Eye (tissue), 1 donor: Measurements from ENCODE around the gene RFPL1.

Experiments used
- DNase-seq: peaks from one replicate; pipeline ENCODE4 v3.0.0-alpha.2; 2015

The RFPL1 gene

GRCh38 chr22:29443861-29444792 is 5.7 kb downstream of the RFPL1 start:
- DNase-seq, result no peak

- DNase-seq, result no peak
Observed at GRCh38 chr22:29445508-29445907, 7.1 kb downstream of the RFPL1 start.

GRCh38 chr22:29447906-29448305 is 9.5 kb downstream of the RFPL1 start:
- DNase-seq, result no peak

GRCh38 chr22:29449296-29449875 is 11.0 kb downstream of the RFPL1 start:
- DNase-seq, result no peak

GRCh38 chr22:29450222-29450621 is 11.8 kb downstream of the RFPL1 start:
- DNase-seq, result no peak

GRCh38 chr22:29451863-29452262 is 13.5 kb downstream of the RFPL1 start:
- DNase-seq, result no peak

GRCh38 chr22:29454276-29454675 is 15.9 kb downstream of the RFPL1 start:
- no peak for DNase-seq

- peak; percentile 69 for DNase-seq
Observed at GRCh38 chr22:29456211-29456671, 17.9 kb downstream of the RFPL1 start.

GRCh38 chr22:29457730-29458129 is 19.3 kb downstream of the RFPL1 start:
- peak; percentile 76 for DNase-seq

GRCh38 chr22:29458551-29458950 is 20.2 kb downstream of the RFPL1 start:
- no peak for DNase-seq

- no peak for DNase-seq
Observed at GRCh38 chr22:29459773-29460172, 21.4 kb downstream of the RFPL1 start.

- DNase-seq, result no peak
Observed at GRCh38 chr22:29461263-29461662, 22.9 kb downstream of the RFPL1 start.

- DNase-seq, result no peak
Observed at GRCh38 chr22:29463629-29464028, 25.2 kb downstream of the RFPL1 start.

GRCh38 chr22:29464581-29464980 is 26.2 kb downstream of the RFPL1 start:
- no peak for DNase-seq

- no peak for DNase-seq
Observed at GRCh38 chr22:29469755-29470154, 31.4 kb downstream of the RFPL1 start.

GRCh38 chr22:29470159-29470855 is 31.9 kb downstream of the RFPL1 start:
- DNase-seq, result peak; percentile 87

- DNase-seq, result no peak
Observed at GRCh38 chr22:29473001-29473400, 34.6 kb downstream of the RFPL1 start.

- DNase-seq, result no peak
Observed at GRCh38 chr22:29475550-29475949, 37.2 kb downstream of the RFPL1 start.

- DNase-seq, result no peak
Observed at GRCh38 chr22:29476116-29476515, 37.7 kb downstream of the RFPL1 start.

- DNase-seq, result peak; percentile 21
Observed at GRCh38 chr22:29477723-29478318, 39.4 kb downstream of the RFPL1 start.

- DNase-seq, result peak; percentile 77
Observed at GRCh38 chr22:29478326-29479276, 40.2 kb downstream of the RFPL1 start.
